Activated B cell treated with CpG ODN at 0.5 μM for 24 hours (primary cell): ENCODE data around the gene LYG2. TPM values are rescaled to one million over a fixed set of nuclear protein-coding genes. Genes with fewer than 3 reads are reported as not detected.
"Not testable (repeated sequence)": the region's sequence is repeated elsewhere in the genome, so short reads cannot be mapped to it uniquely, and the experiment has no call there.

Experiments
- ATAC-seq: fragments of 200-7000 bp; cut with Tn5 transposase; one replicate; pipeline ENCODE4 v1.10.0; 2021; ENCODE audit warnings: low read depth, mild to moderate bottlenecking, moderate library complexity
- CTCF ChIA-PET: fragments of 350-600 bp; sonication (Branson Sonifier 250); formaldehyde crosslinking; loops from one replicate; lab custom pipeline; 2021; ENCODE audit warnings: antibody characterized with exemption; lab: Charles Lee
- POLR2A ChIA-PET: fragments of 350-600 bp; sonication (Branson Sonifier 250); formaldehyde crosslinking; loops from one replicate; lab custom pipeline; 2021; ENCODE audit warnings: antibody characterized with exemption; lab: Charles Lee
- DNase-seq: peaks from one replicate; pipeline ENCODE4 v3.0.0; 2022
- H3K27ac Mint-ChIP-seq: one replicate; pipeline ENCODE4 v1.8.0; 2020; ENCODE audit warnings: mixed read lengths
- H3K27me3 Mint-ChIP-seq: one replicate; pipeline ENCODE4 v1.8.0; 2021; ENCODE audit warnings: mixed read lengths
- H3K36me3 Mint-ChIP-seq: one replicate; pipeline ENCODE4 v1.8.0; 2021; ENCODE audit warnings: low read depth, mixed read lengths
- H3K4me1 Mint-ChIP-seq: one replicate; pipeline ENCODE4 v1.8.0; 2021; ENCODE audit warnings: mixed read lengths
- H3K4me3 Mint-ChIP-seq: one replicate; pipeline ENCODE4 v1.8.0; 2020; ENCODE audit warnings: mild to moderate bottlenecking, mixed read lengths
- H3K9me3 Mint-ChIP-seq: one replicate; pipeline ENCODE4 v1.8.0; 2020; ENCODE audit warnings: mixed read lengths
- intact Hi-C: fragments of 100-400 bp; cut with micrococcal nuclease; formaldehyde crosslinking; loops from one replicate; pipeline ENCODE4 v1.15.1; 2024
- total RNA-seq: library from RNA; stranded (reverse); gene quantifications from 2 replicates; pipeline ENCODE4 v1.2.3, GENCODE V29; 2022
- TF ChIP-seq, protein P1 (sequence below): fragments of 200-600 bp; IDR thresholded peaks from one replicate; pipeline ENCODE4 v1.8.0; 2022; ENCODE audit warnings: antibody characterized with exemption, mild to moderate bottlenecking

LYG2 gene
- total RNA-seq, 1 donor from 2014 or later = not detected

DNA sequence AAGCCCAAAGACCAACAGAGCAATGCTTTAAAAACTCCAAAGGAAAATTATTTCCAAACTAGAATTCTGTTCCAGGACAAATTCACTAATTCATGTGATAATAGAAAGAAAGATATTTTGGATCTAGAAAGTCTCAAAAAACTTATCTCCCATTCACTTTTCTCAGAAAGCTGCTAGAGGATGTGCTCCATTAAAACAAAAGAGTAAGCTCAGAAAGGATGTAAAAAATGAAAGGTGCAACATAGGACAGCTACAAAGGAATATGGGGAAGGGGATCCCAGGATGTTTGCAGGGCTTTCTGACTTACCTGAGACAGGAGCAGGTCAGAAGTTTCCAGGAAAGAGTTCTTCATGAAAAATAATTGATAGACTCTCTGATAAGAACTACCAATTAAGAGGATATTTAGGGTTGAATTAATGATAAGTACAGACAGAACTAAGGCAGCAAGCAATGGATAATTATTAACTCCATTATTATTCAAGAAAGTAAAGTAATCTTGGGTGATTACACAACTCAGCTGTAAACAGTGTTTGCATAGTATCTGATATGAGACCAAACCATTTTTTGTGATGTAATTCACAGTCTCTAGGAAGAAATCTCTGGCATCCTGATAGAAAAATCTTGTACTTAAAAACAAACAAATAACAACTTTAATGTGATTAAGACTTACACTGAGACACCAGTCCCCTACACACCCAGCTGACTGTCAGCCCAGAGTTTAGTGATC is 24.7 kb upstream of the LYG2 start:
- Mint-ChIP-seq H3K27ac (no peak overlapping the region), H3K4me3 (no peak overlapping the region), H3K27me3 (no peaks in the 10 kb centered on the region), H3K36me3 (peaks cover 23% of the 10 kb centered on the region), H3K4me1 (peaks cover 2% of the 10 kb centered on the region), H3K9me3 (peaks cover 20% of the 10 kb centered on the region)
- TF ChIP-seq, protein P1, sequence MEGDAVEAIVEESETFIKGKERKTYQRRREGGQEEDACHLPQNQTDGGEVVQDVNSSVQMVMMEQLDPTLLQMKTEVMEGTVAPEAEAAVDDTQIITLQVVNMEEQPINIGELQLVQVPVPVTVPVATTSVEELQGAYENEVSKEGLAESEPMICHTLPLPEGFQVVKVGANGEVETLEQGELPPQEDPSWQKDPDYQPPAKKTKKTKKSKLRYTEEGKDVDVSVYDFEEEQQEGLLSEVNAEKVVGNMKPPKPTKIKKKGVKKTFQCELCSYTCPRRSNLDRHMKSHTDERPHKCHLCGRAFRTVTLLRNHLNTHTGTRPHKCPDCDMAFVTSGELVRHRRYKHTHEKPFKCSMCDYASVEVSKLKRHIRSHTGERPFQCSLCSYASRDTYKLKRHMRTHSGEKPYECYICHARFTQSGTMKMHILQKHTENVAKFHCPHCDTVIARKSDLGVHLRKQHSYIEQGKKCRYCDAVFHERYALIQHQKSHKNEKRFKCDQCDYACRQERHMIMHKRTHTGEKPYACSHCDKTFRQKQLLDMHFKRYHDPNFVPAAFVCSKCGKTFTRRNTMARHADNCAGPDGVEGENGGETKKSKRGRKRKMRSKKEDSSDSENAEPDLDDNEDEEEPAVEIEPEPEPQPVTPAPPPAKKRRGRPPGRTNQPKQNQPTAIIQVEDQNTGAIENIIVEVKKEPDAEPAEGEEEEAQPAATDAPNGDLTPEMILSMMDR = no peak
- DNase-seq (no peak), ATAC-seq (no peak)
- ChIA-PET CTCF (no interaction called here), POLR2A (no interaction called here)
- intact Hi-C loops = no loop called here

DNA sequence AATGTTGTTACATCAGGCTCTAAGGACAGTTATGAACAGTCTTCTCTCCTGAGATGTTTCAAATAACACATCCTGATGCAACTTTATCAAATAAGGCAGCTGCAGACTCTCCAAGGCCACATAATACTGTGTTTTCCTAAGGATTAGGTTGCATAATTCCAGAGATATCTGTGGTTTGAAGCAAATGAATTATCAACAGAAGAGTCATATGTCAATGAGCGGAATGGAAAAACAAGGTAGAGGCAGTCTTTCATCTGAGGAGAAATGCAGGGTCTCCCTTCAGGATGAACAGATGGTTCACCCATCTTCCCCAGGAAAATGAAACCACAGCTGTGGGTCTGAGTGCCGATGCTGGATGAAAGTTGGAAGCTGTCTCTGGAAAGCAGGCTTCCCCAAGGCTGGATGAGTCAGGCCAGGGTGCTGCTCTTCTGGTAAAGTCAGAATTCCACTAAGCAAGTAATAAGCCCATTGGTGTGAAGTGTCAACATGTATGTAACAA is 23.4 kb upstream of the LYG2 start:
- ATAC-seq (no peak), DNase-seq (no peak)
- Mint-ChIP-seq H3K4me3 (no peak overlapping the region), H3K4me1 (peaks cover 2% of the 10 kb centered on the region), H3K36me3 (peaks cover 18% of the 10 kb centered on the region), H3K27me3 (no peaks in the 10 kb centered on the region), H3K27ac (no peak overlapping the region), H3K9me3 (peaks cover 20% of the 10 kb centered on the region)
- TF ChIP-seq, protein P1 = no peak
- POLR2A ChIA-PET = no interaction called here
- CTCF ChIA-PET = no interaction called here
- intact Hi-C loops = no loop called here

DNA sequence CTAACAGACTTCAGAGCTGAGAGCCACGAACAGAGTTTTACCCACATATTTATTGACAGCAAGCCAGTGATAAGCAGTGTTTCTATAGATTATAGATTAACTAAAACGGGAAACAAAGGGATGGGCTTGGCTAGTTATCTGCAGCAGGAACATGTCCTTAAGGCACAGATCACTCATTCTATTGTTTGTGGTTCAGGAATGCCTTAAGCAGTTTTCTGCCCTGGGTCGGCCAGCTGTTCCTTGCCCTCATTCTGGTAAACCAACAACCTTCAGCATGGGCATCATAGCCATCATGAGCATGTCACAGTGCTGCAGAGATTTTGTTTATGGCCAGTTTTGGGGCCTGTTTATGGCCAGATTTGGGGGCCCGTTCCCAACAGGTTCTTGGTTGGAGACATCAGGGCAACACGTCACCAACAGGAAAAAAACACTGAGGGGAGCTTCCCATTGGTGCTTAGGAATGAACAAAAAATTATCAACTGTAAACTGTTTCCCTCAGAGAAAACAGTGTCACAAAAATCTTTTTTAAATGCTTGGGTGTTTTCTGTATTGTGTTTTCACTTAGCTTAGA is 22.8 kb upstream of the LYG2 start:
- DNase-seq, CTCF ChIA-PET, H3K27ac Mint-ChIP-seq, H3K4me1 Mint-ChIP-seq, intact Hi-C loops, H3K4me3 Mint-ChIP-seq, POLR2A ChIA-PET, ATAC-seq, H3K27me3 Mint-ChIP-seq: not testable (repeated sequence)
- Mint-ChIP-seq H3K36me3 (peaks cover 15% of the 10 kb centered on the region), H3K9me3 (peaks cover 20% of the 10 kb centered on the region)

DNA sequence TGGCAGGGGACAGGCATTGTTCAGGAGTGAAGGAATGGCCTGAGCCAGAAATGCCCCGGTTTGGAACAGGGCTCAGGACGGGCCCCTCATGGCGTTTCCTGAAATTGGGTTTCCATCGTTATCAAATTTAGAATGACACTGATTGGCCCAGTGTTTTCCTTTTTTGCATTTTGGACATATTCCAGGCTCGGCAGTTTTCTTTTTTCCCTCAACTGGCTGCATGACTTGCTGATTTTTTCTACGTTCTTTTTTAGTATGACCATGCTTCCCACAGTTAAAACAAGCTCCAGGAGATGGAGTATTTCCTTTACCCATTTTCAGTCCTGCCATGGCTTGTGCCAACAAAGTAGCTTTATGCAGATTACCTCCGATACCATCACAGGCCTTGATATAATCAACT is 20.4 kb upstream of the LYG2 start:
- DNase-seq = no peak
- TF ChIP-seq, protein P1 = no peak
- intact Hi-C loops = no loop called here
- H3K4me3 Mint-ChIP-seq = no peak overlapping the region
- no peak for ATAC-seq
- H3K36me3 Mint-ChIP-seq = peaks cover 8% of the 10 kb centered on the region
- H3K27me3 Mint-ChIP-seq = no peaks in the 10 kb centered on the region
- H3K27ac Mint-ChIP-seq = no peak overlapping the region
- POLR2A ChIA-PET = no interaction called here
- CTCF ChIA-PET = no interaction called here
- H3K9me3 Mint-ChIP-seq = peaks cover 22% of the 10 kb centered on the region
- H3K4me1 Mint-ChIP-seq = no peaks in the 10 kb centered on the region

DNA sequence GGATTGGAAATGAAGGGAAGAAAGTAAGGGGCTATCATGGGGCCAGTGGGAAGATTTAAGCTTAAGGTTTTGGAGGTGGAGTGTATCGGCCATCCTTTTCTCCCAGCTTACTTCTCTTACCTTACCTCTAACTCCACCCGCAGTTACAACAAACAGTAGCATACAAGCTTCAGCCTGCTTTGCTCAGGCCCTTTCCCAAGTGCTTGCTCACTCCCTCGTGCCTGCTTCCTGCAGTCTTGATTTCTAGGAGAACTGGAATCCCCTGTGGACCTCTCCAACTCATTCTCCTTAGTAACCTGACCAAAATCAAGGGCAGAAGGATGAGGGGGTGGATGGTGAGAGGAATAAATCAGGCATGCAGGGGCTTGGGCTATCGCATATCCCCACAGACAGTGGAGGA is 5.8 kb upstream of the LYG2 start:
- no peaks in the 10 kb centered on the region for H3K36me3 Mint-ChIP-seq
- H3K9me3 Mint-ChIP-seq = no peaks in the 10 kb centered on the region
- H3K27me3 Mint-ChIP-seq = peaks cover 2% of the 10 kb centered on the region
- POLR2A ChIA-PET = no interaction called here
- DNase-seq (no peak), ATAC-seq (no peak)
- intact Hi-C loops = no loop called here
- TF ChIP-seq, protein P1 = no peak
- no peaks in the 10 kb centered on the region for H3K4me1 Mint-ChIP-seq
- no peak overlapping the region for H3K4me3 Mint-ChIP-seq
- no peak overlapping the region for H3K27ac Mint-ChIP-seq
- CTCF ChIA-PET = interaction anchor here (0.6 kb wide), 1 partner anchor 122 kb away, joined by 3 read pairs; no protein-coding TSS in a partner anchor
